GM18499 (cell line): ENCODE results near the gene FKBP3.

Experiments
- ATAC-seq: cut with Tn5 transposase; IDR thresholded peaks from one replicate; pipeline ENCODE4 v1.9.1; 2021; ENCODE audit warnings: moderate number of reproducible peaks; ENCODE audit not compliant: insufficient read depth, unreplicated experiment

FKBP3 gene

DNA sequence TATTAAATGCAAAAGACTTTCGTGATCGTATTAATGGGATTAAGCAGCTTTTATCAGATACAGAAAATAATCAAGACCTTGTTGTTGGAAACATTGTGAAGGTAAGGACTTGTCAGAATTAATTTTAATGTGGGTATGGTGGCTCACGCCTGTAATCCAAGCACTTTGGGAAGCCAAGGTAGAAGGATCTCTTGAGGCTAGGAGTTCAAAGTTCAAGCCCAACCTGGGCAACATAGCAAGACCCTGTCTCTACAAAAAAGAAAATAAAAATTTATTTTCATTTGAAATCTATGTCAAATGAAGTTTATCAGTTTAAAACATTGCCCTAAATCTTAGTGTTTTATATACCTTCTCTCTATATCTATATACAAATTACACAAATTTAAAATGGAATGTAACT lies 67.6 kb downstream of the FKBP3 start:
- no peak for ATAC-seq

DNA sequence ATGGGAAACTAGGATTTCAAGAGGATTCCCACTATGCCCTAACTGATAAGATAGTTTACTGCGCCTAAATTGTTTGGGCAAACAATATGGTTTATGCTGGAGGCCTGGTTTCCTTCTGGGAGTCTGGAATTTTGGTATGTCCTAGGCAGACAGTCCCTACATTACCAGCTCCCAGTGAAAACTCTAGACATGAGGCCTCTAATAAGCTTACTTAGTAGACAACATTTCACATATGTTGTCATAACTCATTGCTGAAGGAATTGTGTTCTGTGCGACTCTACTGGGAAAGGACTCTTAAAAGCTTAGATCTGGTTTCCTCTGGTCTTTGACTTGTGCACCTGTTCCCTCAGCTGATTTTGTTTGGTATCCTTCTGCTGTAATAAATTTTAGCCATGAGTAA lies 68.3 kb downstream of the FKBP3 start:
- no peak for ATAC-seq
